WTC11 (cell line): ENCODE results near the gene STK17B. TPM values are rescaled to one million over a fixed set of nuclear protein-coding genes. Genes with fewer than 3 reads are reported as not detected.

Experiments used
- ATAC-seq: fragments of 200-7000 bp; cut with Tn5 transposase; 2 replicates; pipeline ENCODE4 v1.10.0; 2021; ENCODE audit warnings: mild to moderate bottlenecking, moderate library complexity
- CTCF ChIA-PET: fragments of 300-600 bp; sonication (Branson Sonifier 250); formaldehyde crosslinking; loops from one replicate; lab custom pipeline; 2021; ENCODE audit warnings: antibody characterized with exemption; lab: Charles Lee
- POLR2A ChIA-PET: fragments of 350-600 bp; sonication (Branson Sonifier 250); formaldehyde crosslinking; loops from one replicate; lab custom pipeline; 2021; ENCODE audit warnings: antibody characterized with exemption; lab: Charles Lee
- DNase-seq: peaks from one replicate; pipeline ENCODE4 v3.0.0; 2021; ENCODE audit warnings: low spot score
- H3K27ac Mint-ChIP-seq: 2 replicates; pipeline ENCODE4 v1.8.0; 2021; ENCODE audit warnings: mixed read lengths
- H3K27me3 Mint-ChIP-seq: 2 replicates; pipeline ENCODE4 v1.8.0; 2021; ENCODE audit warnings: low read depth, mild to moderate bottlenecking, moderate library complexity, mixed read lengths
- H3K36me3 Mint-ChIP-seq: 2 replicates; pipeline ENCODE4 v1.8.0; 2021; ENCODE audit warnings: mixed read lengths
- H3K4me1 Mint-ChIP-seq: 2 replicates; pipeline ENCODE4 v1.8.0; 2022; ENCODE audit warnings: mixed read lengths
- H3K4me3 Mint-ChIP-seq: 2 replicates; pipeline ENCODE4 v1.8.0; 2021; ENCODE audit warnings: mild to moderate bottlenecking, moderate library complexity, mixed read lengths
- H3K9me3 Mint-ChIP-seq: 2 replicates; pipeline ENCODE4 v1.8.0; 2021; ENCODE audit warnings: mixed read lengths
- ATF1 ChIP-seq: sonication (generic); formaldehyde crosslinking; IDR thresholded peaks from 2 replicates; pipeline ENCODE4 v1.8.1; 2023; ENCODE audit warnings: mild to moderate bottlenecking, moderate library complexity, missing genetic modification reagents
- CBFB ChIP-seq: sonication (generic); formaldehyde crosslinking; IDR thresholded peaks from 2 replicates; pipeline ENCODE4 v1.8.1; 2022; ENCODE audit warnings: mild to moderate bottlenecking, low read depth, missing genetic modification reagents
- ELF4 ChIP-seq: sonication (generic); formaldehyde crosslinking; IDR thresholded peaks from 2 replicates; pipeline ENCODE4 v1.8.1; 2022; ENCODE audit warnings: low read depth, mild to moderate bottlenecking, moderate library complexity, missing genetic modification reagents
- ETV6 ChIP-seq: sonication (generic); formaldehyde crosslinking; IDR thresholded peaks from 2 replicates; pipeline ENCODE4 v1.8.1; 2022; ENCODE audit warnings: mild to moderate bottlenecking, missing genetic modification reagents
- FOXP1 ChIP-seq: sonication (generic); formaldehyde crosslinking; IDR thresholded peaks from 2 replicates; pipeline ENCODE4 v1.8.0; 2022; ENCODE audit warnings: missing genetic modification reagents, mild to moderate bottlenecking, moderate library complexity, borderline replicate concordance
- NR2C2 ChIP-seq: sonication (generic); formaldehyde crosslinking; IDR thresholded peaks from 2 replicates; pipeline ENCODE4 v1.8.0; 2022; ENCODE audit warnings: mild to moderate bottlenecking, missing genetic modification reagents
- PRRX2 ChIP-seq: fragments of 250-450 bp; sonication (Bioruptor Pico); IDR thresholded peaks from 2 replicates; pipeline ENCODE4 v1.8.0; 2021; ENCODE audit warnings: mild to moderate bottlenecking
- SMAD4 ChIP-seq: sonication (generic); formaldehyde crosslinking; IDR thresholded peaks from 2 replicates; pipeline ENCODE4 v1.8.0; 2022; ENCODE audit warnings: mild to moderate bottlenecking, missing genetic modification reagents
- TEAD4 ChIP-seq: sonication (generic); formaldehyde crosslinking; IDR thresholded peaks from 2 replicates; pipeline ENCODE4 v1.8.0; 2022; ENCODE audit warnings: mild to moderate bottlenecking, missing genetic modification reagents
- USF2 ChIP-seq: sonication (generic); formaldehyde crosslinking; IDR thresholded peaks from 2 replicates; pipeline ENCODE4 v1.8.1; 2023; ENCODE audit warnings: mild to moderate bottlenecking, missing genetic modification reagents, moderate library complexity
- ZNF219 ChIP-seq: sonication (generic); formaldehyde crosslinking; IDR thresholded peaks from 2 replicates; pipeline ENCODE4 v1.8.0; 2023; ENCODE audit warnings: missing genetic modification reagents, mild to moderate bottlenecking, borderline replicate concordance
- ZNF671 ChIP-seq: fragments of 250-450 bp; sonication (Bioruptor Pico); IDR thresholded peaks from 2 replicates; pipeline ENCODE4 v1.8.0; 2021; ENCODE audit warnings: mild to moderate bottlenecking
- ZSCAN18 ChIP-seq: fragments of 250-450 bp; sonication (Bioruptor Pico); IDR thresholded peaks from 2 replicates; pipeline ENCODE4 v2.1.2; 2022; ENCODE audit warnings: mild to moderate bottlenecking, moderate library complexity
- total RNA-seq: library from RNA; stranded (reverse); gene quantifications from 3 replicates; pipeline ENCODE4 v1.2.3, GENCODE V29; 2021
- TF ChIP-seq, protein P1 (sequence below): fragments of 250-450 bp; sonication (Bioruptor Pico); IDR thresholded peaks from 2 replicates; pipeline ENCODE4 v1.9.0; 2021; ENCODE audit warnings: mild to moderate bottlenecking
- TF ChIP-seq, protein P2 (sequence below): sonication (generic); formaldehyde crosslinking; IDR thresholded peaks from 2 replicates; pipeline ENCODE4 v1.8.1; 2023; ENCODE audit warnings: mild to moderate bottlenecking, missing genetic modification reagents
- TF ChIP-seq, protein P3 (sequence below): sonication (generic); formaldehyde crosslinking; IDR thresholded peaks from 2 replicates; pipeline ENCODE4 v1.8.0; 2023; ENCODE audit warnings: mild to moderate bottlenecking, missing genetic modification reagents
- TF ChIP-seq, protein P4 (sequence below): sonication (generic); formaldehyde crosslinking; IDR thresholded peaks from 2 replicates; pipeline ENCODE4 v1.8.0; 2022; ENCODE audit warnings: mild to moderate bottlenecking, missing genetic modification reagents

STK17B gene
- total RNA-seq, 1 experiment from 2014 or later: 11.8 TPM

GRCh38 chr2:196128749-196129148 is 42.6 kb downstream of the STK17B start (continued):
- no peak for TF ChIP-seq ZSCAN18 (CRISPR knock-in tag)
- TF ChIP-seq, protein P1, sequence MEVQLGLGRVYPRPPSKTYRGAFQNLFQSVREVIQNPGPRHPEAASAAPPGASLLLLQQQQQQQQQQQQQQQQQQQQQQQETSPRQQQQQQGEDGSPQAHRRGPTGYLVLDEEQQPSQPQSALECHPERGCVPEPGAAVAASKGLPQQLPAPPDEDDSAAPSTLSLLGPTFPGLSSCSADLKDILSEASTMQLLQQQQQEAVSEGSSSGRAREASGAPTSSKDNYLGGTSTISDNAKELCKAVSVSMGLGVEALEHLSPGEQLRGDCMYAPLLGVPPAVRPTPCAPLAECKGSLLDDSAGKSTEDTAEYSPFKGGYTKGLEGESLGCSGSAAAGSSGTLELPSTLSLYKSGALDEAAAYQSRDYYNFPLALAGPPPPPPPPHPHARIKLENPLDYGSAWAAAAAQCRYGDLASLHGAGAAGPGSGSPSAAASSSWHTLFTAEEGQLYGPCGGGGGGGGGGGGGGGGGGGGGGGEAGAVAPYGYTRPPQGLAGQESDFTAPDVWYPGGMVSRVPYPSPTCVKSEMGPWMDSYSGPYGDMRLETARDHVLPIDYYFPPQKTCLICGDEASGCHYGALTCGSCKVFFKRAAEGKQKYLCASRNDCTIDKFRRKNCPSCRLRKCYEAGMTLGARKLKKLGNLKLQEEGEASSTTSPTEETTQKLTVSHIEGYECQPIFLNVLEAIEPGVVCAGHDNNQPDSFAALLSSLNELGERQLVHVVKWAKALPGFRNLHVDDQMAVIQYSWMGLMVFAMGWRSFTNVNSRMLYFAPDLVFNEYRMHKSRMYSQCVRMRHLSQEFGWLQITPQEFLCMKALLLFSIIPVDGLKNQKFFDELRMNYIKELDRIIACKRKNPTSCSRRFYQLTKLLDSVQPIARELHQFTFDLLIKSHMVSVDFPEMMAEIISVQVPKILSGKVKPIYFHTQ: no peak

GRCh38 chr2:196125596-196125995 is 45.8 kb downstream of the STK17B start:
- no peak overlapping the region for H3K4me3 Mint-ChIP-seq
- ChIA-PET CTCF (no interaction called here), POLR2A (no interaction called here)
- peaks cover 12% of the 10 kb centered on the region for H3K4me1 Mint-ChIP-seq
- H3K27ac Mint-ChIP-seq: no peak overlapping the region
- peaks cover 7% of the 10 kb centered on the region; the same call in 1 of the 2 replicates for H3K27me3 Mint-ChIP-seq
- no peak for TF ChIP-seq NR2C2 (CRISPR knock-in tag)
- no peak for TF ChIP-seq SMAD4
- no peak for TF ChIP-seq CBFB (CRISPR knock-in tag)
- no peak for TF ChIP-seq ZNF671 (CRISPR knock-in tag)
- TF ChIP-seq, protein P2, sequence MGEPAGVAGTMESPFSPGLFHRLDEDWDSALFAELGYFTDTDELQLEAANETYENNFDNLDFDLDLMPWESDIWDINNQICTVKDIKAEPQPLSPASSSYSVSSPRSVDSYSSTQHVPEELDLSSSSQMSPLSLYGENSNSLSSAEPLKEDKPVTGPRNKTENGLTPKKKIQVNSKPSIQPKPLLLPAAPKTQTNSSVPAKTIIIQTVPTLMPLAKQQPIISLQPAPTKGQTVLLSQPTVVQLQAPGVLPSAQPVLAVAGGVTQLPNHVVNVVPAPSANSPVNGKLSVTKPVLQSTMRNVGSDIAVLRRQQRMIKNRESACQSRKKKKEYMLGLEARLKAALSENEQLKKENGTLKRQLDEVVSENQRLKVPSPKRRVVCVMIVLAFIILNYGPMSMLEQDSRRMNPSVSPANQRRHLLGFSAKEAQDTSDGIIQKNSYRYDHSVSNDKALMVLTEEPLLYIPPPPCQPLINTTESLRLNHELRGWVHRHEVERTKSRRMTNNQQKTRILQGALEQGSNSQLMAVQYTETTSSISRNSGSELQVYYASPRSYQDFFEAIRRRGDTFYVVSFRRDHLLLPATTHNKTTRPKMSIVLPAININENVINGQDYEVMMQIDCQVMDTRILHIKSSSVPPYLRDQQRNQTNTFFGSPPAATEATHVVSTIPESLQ: no peak
- TF ChIP-seq USF2: no peak
- TF ChIP-seq FOXP1 (CRISPR knock-in tag): no peak
- no peak for TF ChIP-seq PRRX2 (CRISPR knock-in tag)
- TF ChIP-seq, protein P3, sequence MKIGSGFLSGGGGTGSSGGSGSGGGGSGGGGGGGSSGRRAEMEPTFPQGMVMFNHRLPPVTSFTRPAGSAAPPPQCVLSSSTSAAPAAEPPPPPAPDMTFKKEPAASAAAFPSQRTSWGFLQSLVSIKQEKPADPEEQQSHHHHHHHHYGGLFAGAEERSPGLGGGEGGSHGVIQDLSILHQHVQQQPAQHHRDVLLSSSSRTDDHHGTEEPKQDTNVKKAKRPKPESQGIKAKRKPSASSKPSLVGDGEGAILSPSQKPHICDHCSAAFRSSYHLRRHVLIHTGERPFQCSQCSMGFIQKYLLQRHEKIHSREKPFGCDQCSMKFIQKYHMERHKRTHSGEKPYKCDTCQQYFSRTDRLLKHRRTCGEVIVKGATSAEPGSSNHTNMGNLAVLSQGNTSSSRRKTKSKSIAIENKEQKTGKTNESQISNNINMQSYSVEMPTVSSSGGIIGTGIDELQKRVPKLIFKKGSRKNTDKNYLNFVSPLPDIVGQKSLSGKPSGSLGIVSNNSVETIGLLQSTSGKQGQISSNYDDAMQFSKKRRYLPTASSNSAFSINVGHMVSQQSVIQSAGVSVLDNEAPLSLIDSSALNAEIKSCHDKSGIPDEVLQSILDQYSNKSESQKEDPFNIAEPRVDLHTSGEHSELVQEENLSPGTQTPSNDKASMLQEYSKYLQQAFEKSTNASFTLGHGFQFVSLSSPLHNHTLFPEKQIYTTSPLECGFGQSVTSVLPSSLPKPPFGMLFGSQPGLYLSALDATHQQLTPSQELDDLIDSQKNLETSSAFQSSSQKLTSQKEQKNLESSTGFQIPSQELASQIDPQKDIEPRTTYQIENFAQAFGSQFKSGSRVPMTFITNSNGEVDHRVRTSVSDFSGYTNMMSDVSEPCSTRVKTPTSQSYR (CRISPR knock-in tag): no peak
- TF ChIP-seq ZNF219 (CRISPR knock-in tag): no peak
- TF ChIP-seq ELF4 (CRISPR knock-in tag): no peak
- no peak for TF ChIP-seq TEAD4 (CRISPR knock-in tag)
- TF ChIP-seq, protein P4, sequence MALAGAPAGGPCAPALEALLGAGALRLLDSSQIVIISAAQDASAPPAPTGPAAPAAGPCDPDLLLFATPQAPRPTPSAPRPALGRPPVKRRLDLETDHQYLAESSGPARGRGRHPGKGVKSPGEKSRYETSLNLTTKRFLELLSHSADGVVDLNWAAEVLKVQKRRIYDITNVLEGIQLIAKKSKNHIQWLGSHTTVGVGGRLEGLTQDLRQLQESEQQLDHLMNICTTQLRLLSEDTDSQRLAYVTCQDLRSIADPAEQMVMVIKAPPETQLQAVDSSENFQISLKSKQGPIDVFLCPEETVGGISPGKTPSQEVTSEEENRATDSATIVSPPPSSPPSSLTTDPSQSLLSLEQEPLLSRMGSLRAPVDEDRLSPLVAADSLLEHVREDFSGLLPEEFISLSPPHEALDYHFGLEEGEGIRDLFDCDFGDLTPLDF: no peak
- TF ChIP-seq ATF1 (CRISPR knock-in tag): no peak
- TF ChIP-seq ETV6 (CRISPR knock-in tag): no peak
- ATAC-seq (peak; percentile 50; the same call in 1 of the 2 replicates), DNase-seq (no peak)
- peaks cover 51% of the 10 kb centered on the region for H3K9me3 Mint-ChIP-seq
- H3K36me3 Mint-ChIP-seq: peaks cover 39% of the 10 kb centered on the region
